HepG2 (cell line): ENCODE data around the gene MAD2L2.

Experiments
- FIP1L1 ChIP-seq: fragments of 200-400 bp; formaldehyde crosslinking; IDR thresholded peaks from 2 replicates; pipeline ENCODE4 v1.6.1; 2018; ENCODE audit warnings: low read depth, mild to moderate bottlenecking, low read length, moderate library complexity, borderline replicate concordance; ENCODE audit not compliant: insufficient read depth
- SMARCC2 ChIP-seq: fragments of 450-650 bp; IDR thresholded peaks from 2 replicates; pipeline ENCODE4 v1.6.1; 2017; ENCODE audit warnings: antibody characterized with exemption, mild to moderate bottlenecking
- ZMAT3 ChIP-seq: sonication (generic); formaldehyde crosslinking; conservative IDR thresholded peaks from 2 replicates; pipeline ENCODE4 v1.7.0; 2021; ENCODE audit warnings: missing genetic modification reagents
- ZNF180 ChIP-seq: sonication (generic); formaldehyde crosslinking; IDR thresholded peaks from 2 replicates; pipeline ENCODE4 v1.4.0; 2020; ENCODE audit warnings: low read depth, missing genetic modification reagents, borderline replicate concordance

GRCh38 chr1:11650331-11650991 lies 30.5 kb downstream of the MAD2L2 start:
- TF ChIP-seq FIP1L1 (no peak), SMARCC2 (no peak), ZNF180 (CRISPR knock-in tag) (no peak), ZMAT3 (no peak)
